Testis (tissue), 3 donors: ENCODE results near the gene RAPGEF5. TPM values are rescaled to one million over a fixed set of nuclear protein-coding genes. Genes with fewer than 3 reads are reported as not detected.

Source experiments
- DNase-seq: peaks from one replicate; pipeline ENCODE4 v3.0.0-alpha.2; 2019
- H3K27ac ChIP-seq, 2 donors: fragments of 200-600 bp; sonication (generic); one replicate each; pipeline ENCODE4 v1.5.1; 2019
- H3K27me3 ChIP-seq: fragments of 200-600 bp; sonication (generic); one replicate; pipeline ENCODE4 v1.5.1; 2019
- H3K36me3 ChIP-seq: fragments of 200-600 bp; sonication (generic); one replicate; pipeline ENCODE4 v1.5.1; 2017; ENCODE audit warnings: low read depth; ENCODE audit errors: missing control alignments
- H3K4me1 ChIP-seq: fragments of 200-600 bp; sonication (generic); one replicate; pipeline ENCODE4 v1.5.1; 2019
- H3K4me3 ChIP-seq, 2 donors: fragments of 200-600 bp; sonication (generic); one replicate each; pipeline ENCODE4 v1.5.1; 2017 to 2019
- H3K9me3 ChIP-seq: fragments of 200-600 bp; sonication (generic); one replicate; pipeline ENCODE4 v1.5.1; 2017
- POLR2A ChIP-seq: fragments of 450-650 bp; IDR thresholded peaks from one replicate; pipeline ENCODE4 v1.6.1; 2017; ENCODE audit warnings: antibody characterized with exemption, mild to moderate bottlenecking, moderate library complexity
- WGBS, 2 donors: methylation state at CpG; one replicate each; pipeline ENCODE4 v1.1.5; 2018; 5-methylcytosine and 5-hydroxymethylcytosine counted together
- intact Hi-C: fragments of 100-400 bp; cut with DNase I; formaldehyde crosslinking; loops from one replicate; pipeline ENCODE4 v1.15.1; 2023; ENCODE audit warnings: low total_unique reads
- polyA plus RNA-seq: library from polyadenylated mRNA; stranded (reverse); fragments of 350-450 nt; fragmentation: Illumina TruSeq; extraction: RNeasy Lipid Tissue Mini Kit (QIAGEN cat#74804); gene quantifications from one replicate; pipeline ENCODE4 v1.2.3, GENCODE V29; 2014; ENCODE audit warnings: low read depth, low replicate concordance; ENCODE audit not compliant: insufficient read depth
- total RNA-seq, 2 donors: library from RNA; depleted of rRNA; stranded (reverse); fragments of >200 nt; gene quantifications; one replicate each; pipeline ENCODE4 v1.2.3, GENCODE V29; 2016
- TF ChIP-seq, protein P1 (sequence below), 3 experiments: fragments of 450-650 bp in 2 of 3; fragments of 200-600 bp in 1 of 3; sonication (generic) in 1 of 3; IDR thresholded peaks; one replicate each; pipeline ENCODE4 v1.5.1; 2016 to 2019; ENCODE audit warnings: antibody characterized with exemption in 3 of 3, mild to moderate bottlenecking in 2 of 3, moderate library complexity in 1 of 3

RAPGEF5 gene
- total and polyA plus RNA-seq, 3 donors from 2014 or later: 16.8 to 67.5 (median 63.8) TPM

- H3K27ac ChIP-seq: no peak overlapping the region
- intact Hi-C loops: no loop called here
- WGBS, 2 donors: 93 to 94% methylated on average over 4 of the region's 4 CpGs
These were observed 31.3 kb downstream of the RAPGEF5 start for GRCh38 chr7:22325671-22326070.

DNA sequence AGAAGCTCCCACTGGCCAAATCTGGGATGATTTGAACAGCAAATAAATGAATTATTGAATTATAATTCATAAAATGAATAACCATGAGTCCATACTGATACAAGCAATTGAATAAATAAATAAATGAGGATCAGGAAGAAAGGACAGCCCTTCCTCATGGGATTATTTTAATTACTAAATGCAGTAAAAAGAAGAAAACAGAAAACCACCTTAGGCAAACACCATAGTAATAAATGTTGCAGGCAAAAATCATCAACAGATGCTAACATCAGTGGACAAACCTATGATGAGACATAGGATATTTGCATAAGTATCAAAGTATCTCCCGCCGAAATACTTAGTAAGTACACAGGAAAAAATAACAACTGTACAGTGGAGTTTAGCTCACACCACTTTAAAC is 33.2 kb downstream of the RAPGEF5 start:
- no peak for DNase-seq
- no peaks in the 10 kb centered on the region for H3K4me1 ChIP-seq
- no peak overlapping the region for H3K27ac ChIP-seq
- H3K4me3 ChIP-seq: no peak overlapping the region
- H3K27me3 ChIP-seq: no peaks in the 10 kb centered on the region
- WGBS, 2 donors: 74 to 79% methylated on average over 2 of the region's 2 CpGs
- TF ChIP-seq, protein P1, sequence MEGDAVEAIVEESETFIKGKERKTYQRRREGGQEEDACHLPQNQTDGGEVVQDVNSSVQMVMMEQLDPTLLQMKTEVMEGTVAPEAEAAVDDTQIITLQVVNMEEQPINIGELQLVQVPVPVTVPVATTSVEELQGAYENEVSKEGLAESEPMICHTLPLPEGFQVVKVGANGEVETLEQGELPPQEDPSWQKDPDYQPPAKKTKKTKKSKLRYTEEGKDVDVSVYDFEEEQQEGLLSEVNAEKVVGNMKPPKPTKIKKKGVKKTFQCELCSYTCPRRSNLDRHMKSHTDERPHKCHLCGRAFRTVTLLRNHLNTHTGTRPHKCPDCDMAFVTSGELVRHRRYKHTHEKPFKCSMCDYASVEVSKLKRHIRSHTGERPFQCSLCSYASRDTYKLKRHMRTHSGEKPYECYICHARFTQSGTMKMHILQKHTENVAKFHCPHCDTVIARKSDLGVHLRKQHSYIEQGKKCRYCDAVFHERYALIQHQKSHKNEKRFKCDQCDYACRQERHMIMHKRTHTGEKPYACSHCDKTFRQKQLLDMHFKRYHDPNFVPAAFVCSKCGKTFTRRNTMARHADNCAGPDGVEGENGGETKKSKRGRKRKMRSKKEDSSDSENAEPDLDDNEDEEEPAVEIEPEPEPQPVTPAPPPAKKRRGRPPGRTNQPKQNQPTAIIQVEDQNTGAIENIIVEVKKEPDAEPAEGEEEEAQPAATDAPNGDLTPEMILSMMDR (IDR thresholded peaks at IDR 0.05): no peak
- TF ChIP-seq POLR2A: no peak
- H3K36me3 ChIP-seq: no peaks in the 10 kb centered on the region
- no peaks in the 10 kb centered on the region for H3K9me3 ChIP-seq
- intact Hi-C loops: no loop called here

More at GRCh38 chr7:22325671-22326070, 31.3 kb downstream of the RAPGEF5 start:
- no peak for DNase-seq
- Histone ChIP-seq H3K36me3 (no peaks in the 10 kb centered on the region), H3K4me3 (no peak overlapping the region), H3K4me1 (peaks cover 4% of the 10 kb centered on the region), H3K9me3 (no peaks in the 10 kb centered on the region), H3K27me3 (no peaks in the 10 kb centered on the region)
- TF ChIP-seq, protein P1 (IDR thresholded peaks at IDR 0.05): no peak
- no peak for TF ChIP-seq POLR2A

DNA sequence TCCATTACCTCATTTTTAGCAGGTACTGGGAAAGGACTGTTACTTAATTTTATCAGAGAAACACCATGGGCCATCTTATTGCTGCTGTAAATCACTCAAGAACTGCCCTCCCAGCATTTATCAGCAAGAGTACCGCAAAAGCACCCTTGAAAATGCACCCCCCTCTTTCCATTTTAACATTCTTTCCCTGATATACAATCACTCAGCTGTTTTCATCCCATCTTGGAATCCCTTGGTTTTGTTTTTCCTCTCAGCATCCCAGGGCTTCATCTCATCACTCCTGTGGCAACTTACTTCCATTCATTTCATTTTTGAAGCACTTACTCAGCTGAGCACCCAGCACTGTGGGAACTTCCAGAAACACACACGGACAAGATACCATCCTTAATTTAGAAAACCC is 36.5 kb downstream of the RAPGEF5 start:
- Histone ChIP-seq H3K27me3 (no peaks in the 10 kb centered on the region), H3K4me3 (no peak overlapping the region), H3K36me3 (no peaks in the 10 kb centered on the region), H3K27ac (no peak overlapping the region), H3K9me3 (no peaks in the 10 kb centered on the region), H3K4me1 (no peaks in the 10 kb centered on the region)
- no peak for DNase-seq
- 63 to 68% methylated on average over 2 of the region's 2 CpGs for WGBS, 2 donors
- intact Hi-C loops: no loop called here
- no peak for TF ChIP-seq POLR2A
- TF ChIP-seq, protein P1 (IDR thresholded peaks at IDR 0.05): no peak

DNA sequence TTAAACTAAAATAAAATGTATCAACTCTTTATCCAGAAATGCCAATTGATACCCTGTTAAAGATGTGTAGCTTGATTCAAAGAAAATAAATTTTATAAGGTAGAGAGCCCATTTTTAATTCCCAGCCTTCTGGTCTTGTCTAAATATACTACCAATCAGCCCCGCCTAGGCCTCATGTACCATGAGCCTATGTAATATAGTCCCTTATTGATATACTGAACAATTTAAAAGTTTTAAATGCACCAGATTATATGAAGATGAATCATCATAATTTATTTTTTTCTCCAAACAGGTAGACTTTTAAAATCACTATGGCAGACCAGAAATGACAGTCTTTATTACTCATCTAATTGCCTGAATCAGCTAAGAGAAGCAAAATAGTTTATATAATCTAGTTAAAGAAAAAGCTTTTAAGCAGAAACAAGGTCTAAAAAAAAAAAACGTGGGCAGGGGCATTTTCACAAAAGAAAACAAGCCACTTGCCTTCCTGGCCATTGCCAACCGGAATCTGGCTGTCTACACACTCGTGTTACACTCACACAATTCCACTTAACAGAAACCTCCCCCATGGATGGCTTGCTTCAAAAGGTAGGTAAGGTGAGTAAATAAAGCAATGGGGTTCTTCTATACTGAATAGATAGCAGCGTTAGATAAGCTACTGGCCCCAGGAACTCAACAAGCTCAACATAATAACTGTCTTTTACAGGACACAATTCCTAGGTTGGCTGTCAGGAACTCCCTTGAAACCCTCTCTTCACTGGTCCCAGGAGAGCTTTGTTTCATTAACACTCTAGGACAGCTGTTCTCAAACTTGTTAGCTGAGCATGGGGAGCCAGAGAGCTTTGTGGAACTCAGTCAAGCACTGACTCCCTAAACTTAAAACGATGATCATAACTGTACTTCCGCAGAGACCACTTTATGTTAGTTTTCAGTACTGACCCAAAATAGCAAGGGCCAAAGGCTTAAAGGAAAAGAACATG is 37.2 kb downstream of the RAPGEF5 start:
- no peaks in the 10 kb centered on the region for H3K27me3 ChIP-seq
- H3K9me3 ChIP-seq: no peaks in the 10 kb centered on the region
- intact Hi-C loops: no loop called here
- no peak for DNase-seq
- no peaks in the 10 kb centered on the region for H3K36me3 ChIP-seq
- H3K4me1 ChIP-seq: no peaks in the 10 kb centered on the region
- WGBS, 2 donors: 58 to 73% methylated on average over 7 of the region's 7 CpGs
- no peak overlapping the region for H3K4me3 ChIP-seq
- TF ChIP-seq POLR2A: no peak
- TF ChIP-seq, protein P1 (IDR thresholded peaks at IDR 0.05): no peak
- H3K27ac ChIP-seq: no peak overlapping the region
